T-helper 2 cell treated with Interferon-gamma antibody and Interleukin-4, amounts not matched to agents 100 ng/mL and 5 ng/mL, for 36 hours (primary cell): Measurements from ENCODE around the gene ACOXL. TPM values are rescaled to one million over a fixed set of nuclear protein-coding genes. Genes with fewer than 3 reads are reported as not detected.

Source experiments
- intact Hi-C: fragments of 100-400 bp; cut with micrococcal nuclease; formaldehyde crosslinking; loops from one replicate; pipeline ENCODE4 v1.15.1; 2023
- total RNA-seq: library from RNA; stranded (reverse); gene quantifications from 2 replicates; pipeline ENCODE4 v1.2.3, GENCODE V29; 2022

The ACOXL gene
- total RNA-seq, 1 donor from 2014 or later = 2.5 TPM

DNA sequence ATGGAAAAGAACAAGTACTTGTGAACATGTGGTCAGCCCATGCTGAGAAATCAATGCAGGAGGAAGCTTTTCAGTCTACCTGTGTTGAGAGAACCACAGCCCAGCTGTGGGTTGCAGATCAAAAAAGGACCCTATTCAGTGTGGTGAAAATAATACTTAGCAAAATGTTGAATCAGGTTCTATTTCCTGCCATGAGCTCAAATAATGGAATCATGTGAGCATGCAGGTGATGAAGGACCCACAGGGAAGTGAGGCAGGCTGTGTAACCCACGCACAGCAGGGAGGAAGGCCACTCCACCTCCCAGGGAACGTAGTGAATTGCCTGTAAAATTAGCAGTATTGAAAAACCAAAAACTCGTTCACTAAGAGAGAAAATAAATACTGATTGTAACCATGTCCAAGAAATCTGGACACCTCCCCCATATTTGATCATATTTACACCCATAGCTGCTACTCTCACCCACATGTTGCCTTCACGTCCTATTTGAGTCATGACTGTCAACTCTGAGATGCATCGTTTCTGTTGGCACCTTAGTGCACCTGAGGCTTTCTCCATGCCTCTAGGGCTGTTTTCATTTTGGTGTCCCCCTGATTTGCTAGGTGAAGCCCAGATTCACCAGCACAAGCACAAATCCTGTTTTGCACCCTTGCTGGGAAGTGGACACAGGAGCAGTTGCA lies 367.9 kb downstream of the ACOXL start:
- intact Hi-C loops = no loop called here

DNA sequence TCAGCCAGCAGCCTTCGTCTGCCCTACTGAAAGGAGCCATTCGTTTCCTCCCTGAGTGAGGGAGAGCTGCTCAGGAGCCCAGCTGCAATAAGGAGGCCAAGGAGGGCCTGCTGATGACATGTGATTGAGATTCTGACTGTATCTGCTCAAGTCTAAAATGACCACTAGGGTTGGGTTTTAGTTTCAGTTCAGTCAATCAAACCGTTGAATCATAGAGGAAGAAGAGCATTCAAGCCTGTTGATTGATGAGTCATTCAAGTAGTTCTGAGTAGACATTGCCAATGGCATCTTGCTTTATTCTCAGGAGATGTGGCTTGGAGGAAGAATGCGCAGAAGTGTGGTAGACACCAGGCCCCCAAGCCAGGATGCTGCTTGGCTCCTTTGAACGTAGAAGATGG lies 368.4 kb downstream of the ACOXL start:
- intact Hi-C loops = no loop called here

DNA sequence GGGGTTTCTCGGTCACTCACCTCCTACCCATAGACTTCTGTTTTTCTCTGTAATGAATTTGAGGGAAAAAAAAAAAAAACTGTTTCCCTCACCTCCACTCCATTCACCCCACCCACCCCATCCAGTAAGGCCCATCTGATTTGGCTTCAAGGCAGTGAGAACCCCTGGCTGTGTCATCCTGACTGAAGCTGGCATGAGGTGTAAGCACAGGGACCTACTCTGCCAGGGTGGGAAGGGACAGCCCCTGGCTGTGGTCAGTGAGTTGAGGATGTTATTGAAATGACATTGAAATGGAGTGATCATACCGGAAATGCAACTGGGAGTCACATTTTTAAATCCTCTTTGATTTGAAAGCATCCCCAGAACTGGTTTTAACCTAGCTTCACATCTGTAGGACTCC lies 369.2 kb downstream of the ACOXL start:
- intact Hi-C loops = no loop called here

DNA sequence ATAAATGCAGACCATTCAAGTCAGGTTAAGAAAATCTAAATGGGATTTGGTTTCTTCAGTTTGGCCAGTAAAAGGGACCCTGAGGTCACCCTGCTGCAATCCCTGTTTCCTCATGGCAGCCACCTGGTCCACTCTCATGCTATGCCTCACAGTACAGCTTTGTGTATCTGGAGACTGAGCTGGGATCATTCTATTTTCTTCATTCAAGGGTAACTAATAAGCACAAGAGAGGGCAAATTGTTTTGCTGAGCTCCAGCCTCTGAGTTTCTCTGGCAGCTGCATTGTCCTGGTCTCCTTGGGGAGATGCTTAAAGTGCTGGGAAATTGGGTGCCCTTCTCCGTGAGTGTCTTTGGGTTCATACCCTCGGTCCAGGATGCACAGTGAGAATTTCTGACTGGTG lies 369.8 kb downstream of the ACOXL start:
- intact Hi-C loops = no loop called here

- intact Hi-C loops = no loop called here
These were observed 373.6 kb downstream of the ACOXL start for GRCh38 chr2:111105926-111106325.

- intact Hi-C loops = no loop called here
These were observed 374.3 kb downstream of the ACOXL start for GRCh38 chr2:111106706-111107105.

DNA sequence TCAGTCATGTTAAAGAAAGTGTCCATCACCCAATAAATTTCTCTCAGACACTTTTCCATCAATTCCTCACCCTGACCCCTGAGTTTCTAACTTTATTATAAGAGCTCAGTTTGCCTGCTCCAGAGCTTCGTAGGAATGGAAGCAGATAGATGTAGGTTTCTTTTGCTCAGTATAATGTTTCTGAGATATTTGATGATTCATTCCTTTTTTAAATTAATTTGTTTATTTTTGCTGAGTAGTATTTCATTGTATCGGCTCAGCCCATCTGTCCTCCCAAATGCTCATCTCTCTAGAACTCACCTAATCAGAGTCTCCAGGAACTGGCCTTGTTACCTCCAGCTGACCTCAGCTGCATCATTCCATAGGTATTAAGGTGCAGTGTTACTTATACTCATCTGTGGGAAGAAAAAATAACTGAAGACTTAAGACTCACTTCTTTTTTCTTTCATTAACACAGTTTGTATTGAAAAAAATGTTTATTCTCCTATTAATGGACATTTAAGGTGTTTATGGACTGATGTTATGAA lies 376.4 kb downstream of the ACOXL start:
- intact Hi-C loops = no loop called here

- intact Hi-C loops = no loop called here
These were observed 378.9 kb downstream of the ACOXL start for GRCh38 chr2:111111101-111111755.

GRCh38 chr2:111113838-111114237 lies 381.5 kb downstream of the ACOXL start:
- intact Hi-C loops = no loop called here

GRCh38 chr2:111116011-111116746 lies 383.8 kb downstream of the ACOXL start:
- intact Hi-C loops = loop anchor here (2.0 to 5.0 kb wide), 4 partner anchors 259 to 1504 kb away; partner anchors contain the start of genes SEPTIN10 and SOWAHC

DNA sequence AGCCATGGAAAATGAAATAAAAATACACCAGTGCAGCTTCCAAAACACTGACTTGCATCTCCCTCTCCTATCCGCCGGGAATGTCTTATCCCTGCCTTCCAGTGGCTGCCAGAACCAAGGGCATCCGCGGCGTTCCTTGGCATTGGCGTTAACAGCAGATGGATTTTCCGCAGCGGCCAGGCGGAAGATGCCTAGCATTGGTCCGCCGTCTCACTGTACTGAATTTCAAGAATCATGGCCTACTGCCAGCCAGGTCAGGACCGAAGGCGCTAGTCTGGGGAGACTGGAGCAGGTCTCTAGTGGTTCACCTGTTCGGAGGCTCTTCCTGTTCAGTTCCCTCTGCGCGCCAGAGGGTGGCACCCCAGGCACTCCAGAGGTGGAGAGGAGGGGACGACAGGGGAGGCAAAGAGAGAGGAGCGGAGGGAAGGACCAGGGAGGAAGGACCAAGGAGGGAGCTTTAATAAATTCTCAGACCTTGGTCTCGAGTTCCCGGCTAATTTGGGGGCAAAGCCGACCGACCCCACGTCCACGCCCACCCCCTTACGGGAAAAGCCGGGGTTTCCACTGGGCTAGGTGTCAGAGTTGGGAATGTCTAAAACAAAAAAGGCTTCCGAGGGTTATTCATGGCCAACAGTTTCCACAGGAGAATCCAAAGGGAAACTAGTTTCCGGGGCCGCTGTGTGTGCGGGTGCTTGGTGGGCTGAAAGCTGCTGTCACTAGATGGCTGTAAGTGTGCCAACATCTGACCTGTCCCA lies 384.6 kb downstream of the ACOXL start:
- intact Hi-C loops = loop anchor here (2.0 to 5.0 kb wide), 4 partner anchors 260 to 1505 kb away; partner anchors contain the start of genes SEPTIN10 and SOWAHC

DNA sequence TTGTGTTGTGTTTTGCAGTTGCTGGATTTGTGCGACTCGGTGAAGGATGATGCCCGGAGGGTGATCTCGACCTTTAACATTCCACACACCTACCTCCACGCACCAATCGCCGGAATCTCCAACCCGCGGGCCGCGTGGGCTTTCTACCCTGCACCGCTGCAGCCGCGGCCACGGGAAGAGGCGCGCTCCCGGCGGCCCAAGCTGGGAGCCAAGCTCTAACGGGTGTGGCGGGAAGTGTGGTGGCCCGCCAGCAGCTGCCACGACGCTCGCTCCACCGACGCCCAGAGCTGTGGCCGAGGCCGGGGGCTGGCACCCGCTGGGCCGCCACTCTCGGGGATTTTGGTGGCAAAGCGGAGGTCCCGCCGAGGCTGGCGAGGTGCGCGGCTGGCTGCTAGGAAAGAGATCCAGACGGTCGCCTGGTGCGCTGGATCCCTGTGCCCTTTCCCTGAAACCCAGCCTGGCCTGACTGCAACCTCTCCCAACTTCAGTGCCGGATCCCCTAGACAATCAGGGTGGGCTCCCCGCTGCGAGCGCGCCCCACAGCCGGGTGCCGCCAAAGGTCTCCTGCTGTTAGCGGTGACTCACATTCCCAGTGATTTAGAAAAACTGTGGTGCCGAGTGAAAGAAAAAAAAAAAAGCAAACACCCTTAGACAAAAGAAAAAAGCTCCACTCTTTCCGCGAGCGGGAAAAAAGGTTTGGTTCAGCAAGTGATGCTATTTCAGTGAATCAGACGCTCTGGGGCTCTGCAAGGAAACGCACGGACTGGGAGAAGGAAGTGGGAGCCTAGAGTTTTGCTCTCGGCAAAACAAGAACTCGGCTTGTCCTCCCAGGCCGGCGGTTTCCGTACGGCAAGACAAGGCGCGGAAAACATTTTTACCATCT lies 385.5 kb downstream of the ACOXL start:
- intact Hi-C loops = loop anchor here (2.0 to 5.0 kb wide), 4 partner anchors 261 to 1506 kb away; partner anchors contain the start of genes SEPTIN10 and SOWAHC

DNA sequence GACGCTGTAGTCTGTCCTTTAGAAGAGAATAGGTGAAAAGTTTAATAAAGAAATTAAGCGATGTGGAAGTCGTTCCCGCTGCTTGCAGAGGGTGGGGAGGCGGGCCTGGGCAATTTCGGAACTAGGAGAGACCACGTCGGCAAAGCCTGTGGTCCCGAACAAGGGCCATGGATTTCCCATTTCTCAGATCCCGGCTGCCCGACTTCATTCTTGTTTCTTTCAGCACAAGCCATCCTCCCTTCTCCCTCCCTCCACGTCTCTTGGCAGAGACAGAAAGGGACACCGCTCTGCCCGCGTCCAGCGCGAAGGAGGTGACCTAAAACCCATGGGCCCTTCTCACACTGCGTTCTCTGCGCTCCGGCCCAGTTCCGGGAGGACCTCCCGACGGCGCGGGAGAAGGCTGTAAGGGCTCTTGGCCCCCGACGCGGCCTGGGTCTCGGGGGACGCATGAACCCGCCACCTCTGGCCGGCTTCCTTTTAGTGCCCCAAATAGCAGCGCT lies 386.2 kb downstream of the ACOXL start:
- intact Hi-C loops = loop anchor here (5.0 kb wide), 3 partner anchors 261 to 1506 kb away; partner anchors contain the start of genes SEPTIN10 and SOWAHC

DNA sequence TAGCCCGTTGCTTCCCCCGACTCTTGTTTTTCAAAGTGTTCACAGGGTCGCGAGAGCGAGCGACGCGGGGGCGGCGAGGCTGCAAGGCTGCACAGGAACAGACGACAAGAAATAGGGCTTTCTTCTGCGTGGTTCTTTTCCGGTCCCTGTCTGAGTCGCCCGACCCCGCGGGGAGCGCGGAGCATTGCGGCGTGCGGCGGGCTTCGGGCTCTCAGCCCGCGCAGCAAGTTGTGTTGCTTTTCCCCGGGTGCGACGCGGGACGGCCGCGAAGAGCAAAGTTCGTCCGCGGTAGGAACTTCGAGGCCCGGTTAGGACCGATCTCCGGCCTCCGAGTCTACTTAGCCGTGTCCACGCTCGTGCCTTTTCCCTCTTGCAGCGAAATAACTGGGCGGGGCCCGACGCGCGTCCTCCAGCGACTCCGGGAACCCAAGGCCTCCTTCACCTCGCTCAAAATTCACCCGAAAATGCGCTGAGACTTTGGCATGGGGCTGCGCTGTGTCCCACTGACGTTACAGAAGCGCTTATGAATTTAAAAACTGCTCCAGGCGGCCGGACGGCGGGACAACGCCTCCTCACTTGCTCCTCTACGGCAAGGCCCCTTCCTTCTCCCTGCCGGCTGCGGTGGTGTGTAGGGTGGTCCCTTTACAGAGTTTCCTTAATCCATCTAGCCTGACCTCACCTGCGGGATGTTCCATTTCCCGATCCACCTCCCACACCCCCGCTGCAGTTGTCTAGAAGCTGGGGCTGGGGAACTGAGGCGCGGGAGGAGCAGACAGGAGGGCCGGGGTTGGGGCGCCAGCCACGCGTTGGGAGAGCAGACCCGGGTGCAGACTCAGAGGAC lies 386.8 kb downstream of the ACOXL start:
- intact Hi-C loops = loop anchor here (5.0 kb wide), 3 partner anchors 262 to 1507 kb away; partner anchors contain the start of genes SEPTIN10 and SOWAHC

GRCh38 chr2:111119822-111120252 lies 387.5 kb downstream of the ACOXL start:
- intact Hi-C loops = loop anchor here (5.0 to 10.0 kb wide), 4 partner anchors 263 to 1508 kb away; partner anchors contain the start of genes SEPTIN10, SOWAHC and TMEM87B

DNA sequence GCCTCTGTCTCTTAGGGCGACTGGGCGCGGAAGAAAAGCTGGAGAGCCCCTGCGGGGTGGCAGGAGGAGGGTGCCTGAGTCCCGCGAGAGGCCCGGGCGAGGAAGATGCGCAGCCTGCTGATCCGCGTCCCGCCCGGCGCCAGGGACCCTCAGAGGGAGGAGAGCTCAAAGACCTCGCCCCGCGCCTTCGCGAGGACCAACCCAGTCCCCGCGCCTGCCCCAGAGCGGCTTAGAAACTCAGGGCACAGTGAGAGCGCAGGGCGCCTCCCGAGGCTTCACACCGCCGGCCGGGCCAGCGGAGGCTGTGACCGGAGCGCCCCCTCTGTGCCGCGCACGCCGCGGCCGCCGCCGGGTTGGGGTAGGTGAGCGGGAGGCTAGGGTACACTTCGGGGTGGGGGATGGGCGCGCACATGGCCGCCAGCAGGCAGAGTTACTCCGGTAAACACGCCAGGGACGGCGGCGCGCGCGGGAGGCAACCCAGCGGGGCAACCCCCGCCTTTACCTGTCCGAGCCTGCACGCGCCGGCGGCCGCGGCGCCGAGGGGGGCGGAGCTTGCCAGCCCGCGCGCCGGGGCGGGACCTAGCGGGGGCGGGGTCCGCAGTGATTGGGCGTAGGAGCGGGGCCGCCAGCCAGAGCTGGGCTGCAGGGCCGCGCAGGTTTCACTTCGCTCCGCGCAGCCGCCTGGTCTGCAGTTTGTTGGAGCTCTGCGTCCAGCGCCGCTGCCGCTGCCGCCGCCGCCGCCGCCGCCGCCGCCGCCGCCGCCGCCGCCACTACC lies 388.1 kb downstream of the ACOXL start, which contains the start of gene BCL2L11:
BCL2L11 (plus strand) TSS at position 662 of the 775 bp plus-strand sequence. CDS start 2,832 bp downstream, outside the sequence.
- intact Hi-C loops = loop anchor here (10.0 kb wide), 1 partner anchor 934 kb away; the partner anchor contains the start of gene TMEM87B

DNA sequence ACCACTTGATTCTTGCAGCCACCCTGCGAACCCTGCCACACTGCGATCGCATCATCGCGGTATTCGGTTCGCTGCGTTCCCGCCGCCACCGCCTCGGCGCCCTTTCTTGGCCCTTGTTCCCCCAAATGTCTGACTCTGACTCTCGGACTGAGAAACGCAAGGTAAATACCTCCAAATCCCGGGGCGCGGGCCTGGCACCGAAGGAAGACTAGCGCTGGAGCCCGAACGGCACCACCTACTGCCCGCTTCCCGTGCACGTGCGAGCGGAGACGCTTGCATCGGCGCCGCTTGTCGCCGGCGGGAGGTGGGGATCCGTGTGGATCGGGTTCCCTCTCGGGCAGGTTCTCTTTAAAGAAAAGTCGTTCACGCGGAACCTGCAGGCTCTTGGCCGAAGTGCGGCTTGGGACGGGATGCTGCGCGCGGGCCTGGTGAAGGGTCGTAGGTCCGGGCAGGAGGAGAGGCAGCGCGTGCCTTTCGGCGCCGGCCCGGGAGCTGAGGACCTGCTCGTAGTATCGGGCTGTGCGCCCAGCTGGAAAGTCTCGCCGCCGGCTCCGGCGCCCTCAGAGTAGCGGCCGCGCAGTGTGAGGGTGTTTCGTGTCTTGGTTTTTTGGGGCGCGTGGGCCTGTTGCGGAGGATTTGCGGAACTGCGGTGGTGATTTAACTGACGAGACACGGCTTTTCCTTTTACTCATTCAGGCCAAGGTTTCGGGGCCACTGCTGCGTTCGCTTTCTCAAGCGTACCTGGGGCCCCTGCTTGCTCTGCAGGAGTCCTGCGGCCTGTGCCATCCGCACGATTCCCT lies 388.9 kb downstream of the ACOXL start:
- intact Hi-C loops = loop anchor here (10.0 kb wide), 1 partner anchor 934 kb away; the partner anchor contains the start of gene TMEM87B
